Suprapubic skin (tissue), 4 donors: ENCODE measurements around the gene MAP3K15. TPM values are rescaled to one million over a fixed set of nuclear protein-coding genes. Genes with fewer than 3 reads are reported as not detected.

Experiments
- DNase-seq, 2 donors: peaks; one replicate each; pipeline ENCODE4 v3.0.0-alpha.2; 2019; ENCODE audit warnings: low spot score in 2 of 2
- H3K27ac ChIP-seq: fragments of 200-600 bp; sonication (generic); one replicate; pipeline ENCODE4 v1.5.1; 2019
- H3K27me3 ChIP-seq: fragments of 200-600 bp; sonication (generic); one replicate; pipeline ENCODE4 v1.5.1; 2019
- H3K36me3 ChIP-seq: fragments of 200-600 bp; sonication (generic); one replicate; pipeline ENCODE4 v1.5.1; 2019
- H3K4me1 ChIP-seq: fragments of 200-600 bp; sonication (generic); one replicate; pipeline ENCODE4 v1.5.1; 2019
- H3K4me3 ChIP-seq: fragments of 200-600 bp; sonication (generic); one replicate; pipeline ENCODE4 v1.5.1; 2019; ENCODE audit warnings: mild to moderate bottlenecking
- H3K9me3 ChIP-seq: fragments of 200-600 bp; sonication (generic); one replicate; pipeline ENCODE4 v1.5.1; 2019
- EP300 ChIP-seq: sonication (generic); formaldehyde crosslinking; IDR thresholded peaks from one replicate; pipeline ENCODE4 v1.6.1; 2017; ENCODE audit warnings: antibody characterized with exemption
- POLR2A ChIP-seq, 2 donors: fragments of 450-650 bp; IDR thresholded peaks; one replicate each; pipeline ENCODE4 v1.6.1; 2017; ENCODE audit warnings: antibody characterized with exemption in 2 of 2, mild to moderate bottlenecking in 2 of 2, moderate library complexity in 2 of 2
- POLR2AphosphoS5 ChIP-seq, 3 donors: sonication (generic); formaldehyde crosslinking; IDR thresholded peaks; one replicate each; pipeline ENCODE4 v1.6.1; 2017; ENCODE audit warnings: antibody characterized with exemption in 3 of 3
- WGBS: methylation state at CpG from one replicate; pipeline ENCODE4 v1.1.5; 2018; 5-methylcytosine and 5-hydroxymethylcytosine counted together
- total RNA-seq, 4 donors: library from RNA; depleted of rRNA; stranded (reverse); fragments of >200 nt; gene quantifications; one replicate each; pipeline ENCODE4 v1.1.0, GENCODE V29; 2016
- TF ChIP-seq, protein P1 (sequence below), 2 donors: fragments of 200-600 bp in 1 of 2; fragments of 450-650 bp in 1 of 2; sonication (generic) in 1 of 2; IDR thresholded peaks; one replicate each; pipeline ENCODE4 v1.5.1; 2016 to 2019; ENCODE audit warnings: antibody characterized with exemption in 2 of 2, mild to moderate bottlenecking in 1 of 2, moderate library complexity in 1 of 2

The MAP3K15 gene
- total RNA-seq, 4 donors from 2014 or later = not detected

GRCh38 chrX:19382555-19383145, 132.7 kb downstream of the MAP3K15 start:
- no peak overlapping the region for H3K27ac ChIP-seq
- no peak for DNase-seq
- H3K36me3 ChIP-seq = no peaks in the 10 kb centered on the region
- no peaks in the 10 kb centered on the region for H3K9me3 ChIP-seq
- TF ChIP-seq EP300 (no peak), POLR2A (IDR thresholded peaks at IDR 0.05) (no peak), POLR2AphosphoS5 (IDR thresholded peaks at IDR 0.05) (no peak)
- TF ChIP-seq, protein P1, sequence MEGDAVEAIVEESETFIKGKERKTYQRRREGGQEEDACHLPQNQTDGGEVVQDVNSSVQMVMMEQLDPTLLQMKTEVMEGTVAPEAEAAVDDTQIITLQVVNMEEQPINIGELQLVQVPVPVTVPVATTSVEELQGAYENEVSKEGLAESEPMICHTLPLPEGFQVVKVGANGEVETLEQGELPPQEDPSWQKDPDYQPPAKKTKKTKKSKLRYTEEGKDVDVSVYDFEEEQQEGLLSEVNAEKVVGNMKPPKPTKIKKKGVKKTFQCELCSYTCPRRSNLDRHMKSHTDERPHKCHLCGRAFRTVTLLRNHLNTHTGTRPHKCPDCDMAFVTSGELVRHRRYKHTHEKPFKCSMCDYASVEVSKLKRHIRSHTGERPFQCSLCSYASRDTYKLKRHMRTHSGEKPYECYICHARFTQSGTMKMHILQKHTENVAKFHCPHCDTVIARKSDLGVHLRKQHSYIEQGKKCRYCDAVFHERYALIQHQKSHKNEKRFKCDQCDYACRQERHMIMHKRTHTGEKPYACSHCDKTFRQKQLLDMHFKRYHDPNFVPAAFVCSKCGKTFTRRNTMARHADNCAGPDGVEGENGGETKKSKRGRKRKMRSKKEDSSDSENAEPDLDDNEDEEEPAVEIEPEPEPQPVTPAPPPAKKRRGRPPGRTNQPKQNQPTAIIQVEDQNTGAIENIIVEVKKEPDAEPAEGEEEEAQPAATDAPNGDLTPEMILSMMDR (IDR thresholded peaks at IDR 0.05) = peak in 1 of 2 donors; percentile 30
- H3K27me3 ChIP-seq = no peaks in the 10 kb centered on the region
- WGBS = 36% methylated on average over 13 of the region's 16 CpGs
- H3K4me1 ChIP-seq = no peaks in the 10 kb centered on the region
- H3K4me3 ChIP-seq = no peak overlapping the region

DNA sequence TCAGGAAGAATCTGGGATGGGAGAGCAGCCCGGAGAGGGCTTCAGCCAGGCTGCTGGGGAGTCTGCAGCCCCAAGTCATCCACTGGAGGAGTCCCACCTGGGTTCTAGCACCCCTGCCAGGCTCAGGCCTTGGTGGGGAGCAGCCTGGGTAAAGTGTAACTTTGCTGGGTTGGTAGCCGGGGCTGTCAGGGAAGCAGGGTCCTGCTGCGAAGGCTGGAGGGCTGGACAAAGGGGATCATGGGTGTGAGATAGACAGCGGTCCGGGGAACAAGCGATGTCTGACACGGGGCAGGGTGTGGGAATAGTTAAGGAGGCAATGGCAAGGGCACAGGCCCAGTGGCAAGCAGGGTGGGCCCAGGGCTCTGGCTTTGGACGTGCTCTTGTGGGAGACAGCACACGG, 134.0 kb downstream of the MAP3K15 start:
- no peak overlapping the region for H3K27ac ChIP-seq
- no peaks in the 10 kb centered on the region for H3K27me3 ChIP-seq
- 89% methylated on average over 9 of the region's 9 CpGs for WGBS
- no peaks in the 10 kb centered on the region for H3K9me3 ChIP-seq
- no peaks in the 10 kb centered on the region for H3K36me3 ChIP-seq
- H3K4me1 ChIP-seq = no peaks in the 10 kb centered on the region
- H3K4me3 ChIP-seq = no peak overlapping the region
- TF ChIP-seq EP300 = no peak
- no peak for TF ChIP-seq POLR2A (IDR thresholded peaks at IDR 0.05)
- no peak for TF ChIP-seq POLR2AphosphoS5 (IDR thresholded peaks at IDR 0.05)
- TF ChIP-seq, protein P1 (IDR thresholded peaks at IDR 0.05) = no peak
- no peak for DNase-seq

- H3K4me3 ChIP-seq = no peak overlapping the region
- no peak overlapping the region for H3K27ac ChIP-seq
- H3K36me3 ChIP-seq = no peaks in the 10 kb centered on the region
- no peak for DNase-seq
- no peaks in the 10 kb centered on the region for H3K27me3 ChIP-seq
- 94% methylated on average over 8 of the region's 12 CpGs for WGBS
- no peak for TF ChIP-seq EP300
- TF ChIP-seq, protein P1 (IDR thresholded peaks at IDR 0.05) = no peak
- peaks cover 6% of the 10 kb centered on the region for H3K4me1 ChIP-seq
- H3K9me3 ChIP-seq = no peaks in the 10 kb centered on the region
Observed at GRCh38 chrX:19377799-19378198, 137.5 kb downstream of the MAP3K15 start.

DNA sequence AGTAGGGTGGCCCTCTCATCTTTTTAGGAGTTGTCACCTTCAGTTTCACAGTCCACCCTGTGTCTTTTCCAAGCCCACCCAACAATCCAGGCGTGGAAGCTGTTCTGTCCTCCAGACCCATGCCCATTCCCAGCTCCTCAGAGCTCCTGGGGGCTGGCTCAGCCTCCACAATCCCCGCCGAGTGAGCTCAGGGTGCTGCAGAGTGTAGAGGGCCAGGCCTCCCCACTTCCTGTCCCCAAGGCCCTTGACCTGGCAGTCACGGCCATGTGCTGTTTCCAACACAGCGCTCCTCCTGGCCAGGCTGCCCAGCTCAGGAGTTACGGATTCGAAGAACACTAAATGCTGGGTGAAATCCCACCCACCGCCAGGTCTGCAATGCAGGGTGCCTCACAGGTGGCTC, 139.8 kb downstream of the MAP3K15 start:
- peaks cover 8% of the 10 kb centered on the region for H3K4me1 ChIP-seq
- no peaks in the 10 kb centered on the region for H3K27me3 ChIP-seq
- TF ChIP-seq POLR2A (IDR thresholded peaks at IDR 0.05) (no peak), EP300 (no peak), POLR2AphosphoS5 (IDR thresholded peaks at IDR 0.05) (no peak)
- TF ChIP-seq, protein P1 (IDR thresholded peaks at IDR 0.05) = no peak
- H3K9me3 ChIP-seq = no peaks in the 10 kb centered on the region
- no peaks in the 10 kb centered on the region for H3K36me3 ChIP-seq
- H3K27ac ChIP-seq = no peak overlapping the region
- WGBS = 85% methylated on average over 8 of the region's 8 CpGs
- no peak overlapping the region for H3K4me3 ChIP-seq
- no peak for DNase-seq

- no peaks in the 10 kb centered on the region for H3K36me3 ChIP-seq
- H3K27me3 ChIP-seq = no peaks in the 10 kb centered on the region
- H3K27ac ChIP-seq = no peak overlapping the region
- TF ChIP-seq, protein P1 (IDR thresholded peaks at IDR 0.05) = no peak
- TF ChIP-seq EP300 = no peak
- peaks cover 8% of the 10 kb centered on the region for H3K4me1 ChIP-seq
- no peak overlapping the region for H3K4me3 ChIP-seq
- no peak for DNase-seq
- 40% methylated on average over 21 of the region's 23 CpGs for WGBS
- H3K9me3 ChIP-seq = no peaks in the 10 kb centered on the region
Observed at GRCh38 chrX:19373351-19373891, 141.9 kb downstream of the MAP3K15 start.
